Psoas muscle (tissue), 8 donors: ENCODE results near the gene ZC4H2. TPM values are rescaled to one million over a fixed set of nuclear protein-coding genes. Genes with fewer than 3 reads are reported as not detected.
"Not testable (repeated sequence)": the region's sequence is repeated elsewhere in the genome, so short reads cannot be mapped to it uniquely, and the experiment has no call there.

ENCODE experiments used
- ATAC-seq, 4 donors: fragments of 200-7000 bp; cut with Tn5 transposase; one replicate each; pipeline ENCODE4 v1.9.1; 2020; ENCODE audit warnings: moderate library complexity in 3 of 4, mild to moderate bottlenecking in 2 of 4
- DNase-seq, 2 donors: peaks; one replicate each; pipeline ENCODE4 v3.0.0-alpha.2; 2020
- H3K27ac ChIP-seq: fragments of 200-600 bp; one replicate; pipeline ENCODE4 v1.8.0; 2022
- H3K27me3 ChIP-seq, 3 donors: fragments of 200-600 bp in 1 of 3; one replicate each; pipeline versions ENCODE4 v1.6.1 to v1.8.0; 2013 to 2022; ENCODE audit warnings: low read length in 2 of 3, mild to moderate bottlenecking in 2 of 3, moderate library complexity in 1 of 3; ENCODE audit not compliant: insufficient read depth in 3 of 3
- H3K36me3 ChIP-seq, 2 donors: fragments of 200-600 bp in 1 of 2; one replicate each; pipeline versions ENCODE4 v1.6.1 to v1.8.0; 2013 to 2022; ENCODE audit warnings: low read depth in 1 of 2, mild to moderate bottlenecking in 1 of 2, moderate library complexity in 1 of 2; ENCODE audit not compliant: insufficient read depth in 1 of 2
- H3K4me1 ChIP-seq: fragments of 200-600 bp; one replicate; pipeline ENCODE4 v1.8.0; 2022
- H3K4me3 ChIP-seq: fragments of 200-600 bp; one replicate; pipeline ENCODE4 v1.8.0; 2022; ENCODE audit warnings: mild to moderate bottlenecking
- H3K9me3 ChIP-seq: fragments of 200-600 bp; one replicate; pipeline ENCODE4 v1.8.0; 2022
- CTCF ChIP-seq: fragments of 200-600 bp; IDR thresholded peaks from one replicate; pipeline ENCODE4 v1.8.0; 2022; ENCODE audit warnings: antibody characterized with exemption
- WGBS, 3 donors: extraction: QIAGEN DNeasy Blood & Tissue Kit; methylation state at CpG; one replicate each; pipeline versions ENCODE4 v1.1.6 to v1.1.7; 2013; 5-methylcytosine and 5-hydroxymethylcytosine counted together
- intact Hi-C, 2 donors: fragments of 100-400 bp; cut with DNase I; formaldehyde crosslinking; loops; one replicate each; pipeline versions ENCODE4 v1.11.0 to v1.14.2; 2022
- polyA plus RNA-seq, 3 donors: library from polyadenylated mRNA; stranded (reverse); fragments of 200-250 nt; gene quantifications; one replicate each; pipeline ENCODE4 v1.2.3, GENCODE V29; 2013
- total RNA-seq, 4 donors: library from RNA; stranded (reverse); fragmentation: NEBNext Ultra II Directional in 2 of 4; extraction: Animal tissue kit (Norgen Biotek cat#: 25700) in 2 of 4; gene quantifications; one replicate each; pipeline versions ENCODE4 v1.2.1 to v1.2.4, GENCODE V29; 2021 to 2023
- donor health status: healthy with polysubstance abuse.
- donor health status: DM: no; HTN: no; CAD: no; lungs with moderate emphysema.
- donor health status: Bipolar disorder and iron deficiency.
- donor health status: healthy.
- donor health status: DM: yes; HTN: yes; CAD: no.
- donor health status: DM: no; HTN: no; CAD: no.
- donor health status: DM: no; HTN: no; CAD: no.
- donor health status: DM: yes; HTN: yes; CAD: no.

Gene ZC4H2
- total and polyA plus RNA-seq, 7 donors, result 1.3 to 4.3 (median 1.7) TPM

GRCh38 chrX:64975491-64975890, 759 bp downstream of the ZC4H2 start:
- DNase-seq, result peak; percentile 16 to 53
- 0 to 21% (median 0%) methylated on average over 18 to 24 of the region's 24 CpGs for WGBS, 3 donors
- no peaks in the 10 kb centered on the region for H3K9me3 ChIP-seq
- H3K4me1 ChIP-seq, result no peaks in the 10 kb centered on the region
- H3K36me3 ChIP-seq, result no peaks in the 10 kb centered on the region
- H3K4me3 ChIP-seq, result peak overlapping the region; percentile 74
- peak in 2 of 4 donors; percentile 54 to 69 for ATAC-seq
- H3K27me3 ChIP-seq, result peaks cover 0 to 3% (median 0%) of the 10 kb centered on the region in 3 donors
- H3K27ac ChIP-seq, result no peak overlapping the region
- no peak for TF ChIP-seq CTCF
- intact Hi-C loops, result no loop called here

GRCh38 chrX:64925480-64925879, 50.8 kb downstream of the ZC4H2 start:
- 61 to 100% (median 93%) methylated on average over 1 of the region's 1 CpG for WGBS, 3 donors
- no peak for ATAC-seq

GRCh38 chrX:64908121-64908520, 68.1 kb downstream of the ZC4H2 start:
- intact Hi-C loops, result no loop called here
- no peak for DNase-seq
- WGBS, 3 donors, result 75 to 88% (median 86%) methylated on average over 2 to 5 of the region's 5 CpGs

More at GRCh38 chrX:64925480-64925879, 50.8 kb downstream of the ZC4H2 start:
- no peak for TF ChIP-seq CTCF
- Histone ChIP-seq H3K4me1 (no peaks in the 10 kb centered on the region), H3K27ac (no peak overlapping the region), H3K9me3 (peaks cover 13% of the 10 kb centered on the region), H3K4me3 (no peak overlapping the region), H3K27me3 (peaks cover 0 to under 1% (median 0%) of the 10 kb centered on the region in 3 donors), H3K36me3 (no peaks in the 10 kb centered on the region)
- no peak for DNase-seq
- intact Hi-C loops, result no loop called here

GRCh38 chrX:64894454-64895038, 81.7 kb downstream of the ZC4H2 start:
- ATAC-seq (no peak), DNase-seq (no peak)
- H3K4me3 ChIP-seq, result no peak overlapping the region
- no peaks in the 10 kb centered on the region for H3K27me3 ChIP-seq
- H3K36me3 ChIP-seq, result no peaks in the 10 kb centered on the region
- peak; percentile 25 for TF ChIP-seq CTCF
- no peak overlapping the region for H3K27ac ChIP-seq
- intact Hi-C loops, result no loop called here
- WGBS, 3 donors, result 75 to 80% (median 79%) methylated on average over 10 of the region's 10 CpGs
- H3K4me1 ChIP-seq, result no peaks in the 10 kb centered on the region
- peaks cover 3% of the 10 kb centered on the region for H3K9me3 ChIP-seq

More at GRCh38 chrX:64908121-64908520, 68.1 kb downstream of the ZC4H2 start:
- H3K9me3 ChIP-seq, result peaks cover 3% of the 10 kb centered on the region
- H3K27me3 ChIP-seq, result peaks cover 0 to 6% (median 0%) of the 10 kb centered on the region in 3 donors
- H3K4me3 ChIP-seq, result no peak overlapping the region
- no peaks in the 10 kb centered on the region for H3K36me3 ChIP-seq
- no peak overlapping the region for H3K27ac ChIP-seq
- TF ChIP-seq CTCF, result no peak
- no peak for ATAC-seq
- H3K4me1 ChIP-seq, result no peaks in the 10 kb centered on the region

- Histone ChIP-seq H3K4me3 (no peak overlapping the region), H3K27me3 (no peaks in the 10 kb centered on the region), H3K4me1 (no peaks in the 10 kb centered on the region), H3K27ac (no peak overlapping the region), H3K36me3 (no peaks in the 10 kb centered on the region), H3K9me3 (peaks cover 3% of the 10 kb centered on the region)
- DNase-seq, result no peak
- peak; percentile 47 for TF ChIP-seq CTCF
- no peak for ATAC-seq
- intact Hi-C loops, result no loop called here
These were observed 90.4 kb downstream of the ZC4H2 start for GRCh38 chrX:64885850-64886249.

- 92 to 93% (median 92%) methylated on average over 11 to 12 of the region's 12 CpGs for WGBS, 3 donors
- DNase-seq, result not testable (repeated sequence)
These were observed 97.5 kb downstream of the ZC4H2 start for GRCh38 chrX:64878709-64879108.

More at GRCh38 chrX:64878709-64879108, 97.5 kb downstream of the ZC4H2 start:
- H3K27me3 ChIP-seq, H3K4me1 ChIP-seq, ATAC-seq, intact Hi-C loops, H3K27ac ChIP-seq, H3K36me3 ChIP-seq, H3K4me3 ChIP-seq: not testable (repeated sequence)
- H3K9me3 ChIP-seq, result peaks cover 13% of the 10 kb centered on the region
